T47D (cell line): ENCODE results near the gene PHF1.

Source experiments
- DNase-seq, 2 experiments: peaks; one replicate each; pipeline versions ENCODE4 v3.0.0 to v3.0.0-alpha.2; 2011 to 2012; ENCODE audit warnings: low read depth in 1 of 2, low spot score in 1 of 2
- JUND ChIP-seq: IDR thresholded peaks from 2 replicates; pipeline ENCODE4 v1.6.1; 2012; ENCODE audit warnings: low read depth
- in situ Hi-C: cut with HindIII; loops from 2 replicates; pipeline ENCODE4 v1.10.0; 2016; ENCODE audit warnings: low sequenced_read_pairs, low pct_unique_long_range_greater_than_20kb

PHF1 gene

DNA sequence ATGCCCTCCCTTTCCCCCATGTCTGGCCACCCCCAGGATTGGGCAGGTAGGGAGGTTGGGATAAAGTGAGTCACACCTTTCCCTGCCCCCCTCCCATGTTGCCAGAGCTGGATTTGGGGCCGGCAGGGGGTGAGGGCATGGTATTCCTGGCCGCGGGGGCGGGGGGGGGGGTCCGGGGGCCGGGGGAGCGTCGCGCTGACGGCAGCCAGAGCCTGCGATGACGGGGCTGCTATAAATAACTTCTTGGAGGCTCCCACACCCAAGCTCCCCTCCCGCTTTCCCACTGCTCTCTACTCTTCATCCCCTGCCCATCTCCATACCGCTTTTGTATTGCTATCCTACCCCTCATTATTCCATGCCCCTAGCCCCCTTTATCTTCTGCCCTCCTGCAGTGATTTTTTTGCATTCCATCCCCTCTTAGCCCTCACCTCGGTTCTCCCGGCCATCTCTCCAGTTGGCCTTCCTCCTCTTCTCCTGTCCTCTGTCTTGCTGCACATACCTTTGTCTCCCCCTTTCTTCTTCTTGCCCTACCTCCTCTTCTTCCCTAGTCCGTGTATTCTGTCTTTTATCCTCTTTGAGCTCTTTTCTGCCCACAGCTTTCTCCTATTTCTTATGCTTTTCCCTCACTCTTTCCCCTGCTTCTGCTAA is 22.9 kb downstream of the PHF1 start:
- in situ Hi-C loops: no loop called here
- TF ChIP-seq JUND: no peak
- DNase-seq: no peak

DNA sequence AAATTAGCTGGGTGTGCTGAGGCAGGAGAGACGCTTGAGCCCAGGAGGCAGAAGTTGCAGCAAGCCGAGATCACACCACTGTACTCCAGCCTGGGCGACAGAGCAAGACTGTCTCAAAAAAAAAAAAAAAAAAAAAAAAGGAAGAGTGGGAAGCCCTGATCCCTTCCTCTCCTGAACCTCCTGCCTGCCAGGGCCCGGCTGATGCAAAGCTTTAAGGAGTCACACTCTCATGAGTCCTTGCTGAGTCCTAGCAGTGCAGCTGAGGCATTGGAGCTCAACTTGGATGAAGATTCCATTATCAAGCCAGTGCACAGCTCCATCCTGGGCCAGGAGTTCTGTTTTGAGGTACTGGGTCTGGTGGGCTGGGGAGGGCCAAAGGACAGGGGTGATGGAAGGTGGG is 24.1 kb downstream of the PHF1 start:
- DNase-seq: no peak
- no peak for TF ChIP-seq JUND
- in situ Hi-C loops: no loop called here

DNA sequence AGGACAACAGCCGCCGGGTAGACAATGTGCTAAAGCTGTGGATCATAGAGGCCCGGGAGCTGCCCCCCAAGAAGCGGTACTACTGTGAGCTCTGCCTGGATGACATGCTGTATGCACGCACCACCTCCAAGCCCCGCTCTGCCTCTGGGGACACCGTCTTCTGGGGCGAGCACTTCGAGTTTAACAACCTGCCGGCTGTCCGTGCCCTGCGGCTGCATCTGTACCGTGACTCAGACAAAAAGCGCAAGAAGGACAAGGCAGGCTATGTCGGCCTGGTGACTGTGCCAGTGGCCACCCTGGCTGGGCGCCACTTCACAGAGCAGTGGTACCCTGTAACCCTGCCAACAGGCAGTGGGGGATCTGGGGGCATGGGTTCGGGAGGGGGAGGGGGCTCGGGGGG is 26.9 kb downstream of the PHF1 start:
- in situ Hi-C loops: no loop called here
- no peak for TF ChIP-seq JUND
- no peak for DNase-seq

DNA sequence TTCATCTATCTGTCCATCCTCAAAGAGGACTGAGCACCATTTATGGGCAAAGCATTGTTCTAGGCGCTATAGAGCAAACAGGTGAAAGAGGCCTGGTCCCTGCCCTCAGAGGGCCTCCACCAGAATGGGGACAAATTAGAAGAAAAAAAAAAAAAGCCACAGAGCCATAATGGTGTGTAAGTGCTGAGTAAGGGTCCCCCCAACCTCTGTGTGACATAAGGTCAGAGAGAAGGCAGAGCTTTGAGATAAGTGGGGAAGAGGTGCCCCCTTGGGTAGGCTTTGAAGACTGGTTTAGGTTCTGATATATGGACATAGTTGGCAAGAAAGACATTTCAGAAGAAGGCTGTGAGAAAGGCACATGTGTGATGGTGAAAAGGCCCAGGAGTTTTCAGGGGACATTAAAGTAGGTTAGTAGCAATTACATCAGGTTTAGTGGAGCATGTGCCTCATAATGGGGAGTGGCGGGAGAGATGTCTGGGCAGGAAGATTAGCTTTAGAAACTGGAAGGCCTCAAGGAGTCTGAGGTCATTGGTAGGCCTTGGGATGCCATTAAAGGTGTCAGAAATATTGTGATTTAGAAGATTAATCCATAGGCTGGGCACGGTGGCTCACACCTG is 28.3 kb downstream of the PHF1 start:
- no peak for DNase-seq
- in situ Hi-C loops: no loop called here
- TF ChIP-seq JUND: no peak

DNA sequence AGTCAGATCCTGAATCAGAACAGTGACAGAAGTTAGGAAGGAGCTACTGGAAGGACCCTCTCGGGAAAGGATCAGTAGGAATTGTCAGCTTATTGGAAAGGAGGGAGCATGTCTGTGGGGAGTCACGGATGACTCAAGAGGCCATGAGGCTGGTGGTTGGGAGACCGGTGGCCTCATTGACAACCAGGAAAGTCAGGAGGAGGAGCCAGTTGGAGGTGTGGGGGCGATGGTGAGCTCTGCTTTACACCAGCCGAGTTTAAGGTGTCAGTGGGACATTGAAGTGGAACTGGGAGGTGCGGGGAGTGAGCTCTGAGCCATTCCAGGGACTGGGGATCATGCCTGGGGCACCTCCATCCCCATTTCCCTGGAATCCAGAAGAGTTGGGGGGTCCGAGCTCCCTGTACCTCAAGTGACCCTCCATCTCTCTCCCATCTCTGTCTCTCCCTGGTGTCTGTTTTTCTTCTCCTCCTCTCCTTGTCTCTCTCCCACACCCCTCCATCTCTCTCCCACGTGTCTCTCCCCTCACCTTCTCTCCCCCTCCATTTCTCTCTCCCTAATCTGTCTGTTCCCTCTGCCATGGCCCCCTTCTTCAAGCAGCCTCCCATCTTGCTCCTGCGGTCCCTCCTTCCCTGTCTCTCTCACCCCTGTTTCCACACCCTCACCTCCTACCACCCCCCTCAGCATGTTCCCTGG is 29.3 kb downstream of the PHF1 start:
- no peak for TF ChIP-seq JUND
- DNase-seq: no peak
- in situ Hi-C loops: no loop called here

DNA sequence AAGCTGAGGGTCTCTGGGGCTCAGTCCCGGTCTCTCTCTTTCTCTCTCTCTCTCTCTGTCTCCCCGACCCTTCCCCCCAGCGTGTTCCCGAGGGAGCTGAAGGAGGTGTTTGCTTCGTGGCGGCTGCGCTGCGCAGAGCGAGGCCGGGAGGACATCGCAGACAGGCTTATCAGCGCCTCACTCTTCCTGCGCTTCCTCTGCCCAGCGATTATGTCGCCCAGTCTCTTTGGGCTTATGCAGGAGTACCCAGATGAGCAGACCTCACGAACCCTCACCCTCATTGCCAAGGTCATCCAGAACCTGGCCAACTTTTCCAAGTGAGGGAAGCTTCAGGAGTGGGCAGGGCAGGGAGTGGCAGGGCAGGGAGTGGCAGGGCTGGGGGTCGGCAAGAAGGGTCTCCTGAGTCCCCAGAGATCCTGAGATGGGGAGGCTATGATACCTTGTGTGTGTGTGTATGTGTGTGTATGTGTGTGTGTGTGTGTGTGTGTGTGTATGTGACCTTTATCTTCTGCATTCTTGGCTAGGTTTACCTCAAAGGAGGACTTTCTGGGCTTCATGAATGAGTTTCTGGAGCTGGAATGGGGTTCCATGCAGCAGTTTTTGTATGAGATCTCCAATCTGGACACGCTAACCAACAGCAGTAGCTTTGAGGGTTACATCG is 30.0 kb downstream of the PHF1 start:
- TF ChIP-seq JUND: no peak
- in situ Hi-C loops: no loop called here
- no peak for DNase-seq

- in situ Hi-C loops: no loop called here
- DNase-seq: no peak
- no peak for TF ChIP-seq JUND
Measured at GRCh38 chr6:33441457-33441856, 30.6 kb downstream of the PHF1 start.

DNA sequence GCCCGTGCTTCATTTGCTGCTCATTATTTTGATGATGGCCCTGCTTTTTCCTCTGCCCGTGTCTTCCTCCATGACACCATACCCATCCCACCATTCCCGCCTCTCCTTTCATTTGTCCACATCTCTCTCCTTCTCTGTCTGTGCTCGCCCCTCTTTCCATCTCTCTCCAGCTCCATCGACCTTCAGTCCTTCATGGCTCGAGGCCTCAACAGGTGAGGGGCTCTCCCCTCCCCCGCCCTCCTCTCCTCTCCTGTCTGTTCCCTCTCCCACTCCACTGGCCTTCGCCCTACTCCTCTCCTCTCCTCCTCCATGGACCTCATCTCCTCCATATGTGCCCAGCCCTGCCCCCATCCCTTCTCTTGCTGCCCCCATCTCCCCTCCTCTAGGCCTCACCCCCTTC is 31.5 kb downstream of the PHF1 start:
- no peak for DNase-seq
- in situ Hi-C loops: no loop called here
- TF ChIP-seq JUND: no peak

- TF ChIP-seq JUND: no peak
- in situ Hi-C loops: no loop called here
- DNase-seq: no peak
Measured at GRCh38 chr6:33443025-33443424, 32.2 kb downstream of the PHF1 start.

DNA sequence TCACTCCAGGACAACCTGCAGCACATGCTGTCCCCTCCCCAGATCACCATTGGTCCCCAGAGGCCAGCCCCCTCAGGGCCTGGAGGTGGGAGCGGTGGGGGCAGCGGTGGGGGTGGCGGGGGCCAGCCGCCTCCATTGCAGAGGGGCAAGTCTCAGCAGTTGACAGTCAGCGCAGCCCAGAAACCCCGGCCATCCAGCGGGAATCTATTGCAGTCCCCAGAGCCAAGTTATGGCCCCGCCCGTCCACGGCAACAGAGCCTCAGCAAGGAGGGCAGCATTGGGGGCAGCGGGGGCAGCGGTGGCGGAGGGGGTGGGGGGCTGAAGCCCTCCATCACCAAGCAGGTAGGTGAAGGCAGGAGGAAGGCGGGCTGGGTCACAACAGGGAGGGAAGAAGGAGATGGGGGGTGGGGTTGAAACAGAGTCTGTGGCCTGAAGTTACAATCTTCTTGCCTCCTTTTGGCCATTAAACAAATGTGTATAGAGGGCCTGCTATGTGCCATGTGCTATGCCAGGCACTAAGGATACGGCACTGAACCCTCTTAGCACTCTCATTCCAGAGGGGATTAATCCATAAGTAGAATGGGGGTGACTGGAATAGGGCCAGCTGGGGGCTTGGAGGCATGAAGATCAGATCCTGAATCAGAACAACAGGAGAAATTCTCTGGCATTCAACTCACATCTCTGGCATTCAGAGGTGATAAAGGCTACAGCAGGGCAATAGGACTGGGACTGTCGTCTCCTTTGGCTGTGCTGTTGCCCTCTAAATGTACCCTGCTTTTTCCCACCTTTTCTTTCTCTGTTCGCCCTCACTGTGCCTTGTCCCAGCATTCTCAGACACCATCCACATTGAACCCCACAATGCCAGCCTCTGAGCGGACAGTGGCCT is 33.0 kb downstream of the PHF1 start:
- no peak for DNase-seq
- in situ Hi-C loops: no loop called here
- no peak for TF ChIP-seq JUND

GRCh38 chr6:33445119-33445603 is 34.3 kb downstream of the PHF1 start:
- in situ Hi-C loops: no loop called here

GRCh38 chr6:33446356-33446755 is 35.5 kb downstream of the PHF1 start:
- in situ Hi-C loops: no loop called here
- no peak for DNase-seq
- TF ChIP-seq JUND: no peak

More at GRCh38 chr6:33445119-33445603, 34.3 kb downstream of the PHF1 start:
- TF ChIP-seq JUND: no peak
- no peak for DNase-seq
